Measurements from ENCODE around the gene ZRANB3. TPM values are rescaled to one million over a fixed set of nuclear protein-coding genes. Genes with fewer than 3 reads are reported as not detected.
"Not testable (repeated sequence)": the region's sequence is repeated elsewhere in the genome, so short reads cannot be mapped to it uniquely, and the experiment has no call there.

Gene ZRANB3
- total RNA-seq, 1 donor: 7.0 TPM

DNA sequence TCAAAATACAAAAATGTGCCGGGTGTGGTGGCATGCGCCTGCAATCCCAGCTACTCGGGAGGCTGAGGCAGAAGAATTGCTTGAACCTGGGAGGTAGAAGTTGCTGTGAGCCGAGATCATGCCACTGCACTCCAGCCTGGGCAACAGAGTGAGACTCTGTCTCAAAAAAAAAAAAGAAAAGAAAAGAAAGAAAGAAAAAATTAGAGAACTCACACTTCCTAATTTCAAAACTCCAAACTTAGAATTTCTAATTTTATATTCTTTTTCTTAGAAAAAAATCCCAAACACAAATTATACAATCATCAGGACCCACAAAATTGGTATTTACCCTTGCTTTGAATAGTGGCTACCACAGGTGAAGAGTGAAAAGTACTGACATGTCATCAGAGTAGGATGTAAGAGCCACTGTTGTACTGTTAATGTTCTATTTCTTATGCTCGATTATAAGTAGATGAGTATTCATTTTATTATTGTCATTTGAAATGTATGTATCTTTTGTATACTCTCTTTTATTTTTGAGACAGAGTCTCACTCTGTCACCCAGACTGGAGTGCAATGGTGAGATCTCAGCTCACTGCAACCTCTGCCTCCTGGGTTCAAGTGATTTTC, 182.8 kb downstream of the ZRANB3 start:
- DNase-seq (ENCODE audit: low read depth in 2 of 3, low spot score in 2 of 3): not testable (repeated sequence)

DNA sequence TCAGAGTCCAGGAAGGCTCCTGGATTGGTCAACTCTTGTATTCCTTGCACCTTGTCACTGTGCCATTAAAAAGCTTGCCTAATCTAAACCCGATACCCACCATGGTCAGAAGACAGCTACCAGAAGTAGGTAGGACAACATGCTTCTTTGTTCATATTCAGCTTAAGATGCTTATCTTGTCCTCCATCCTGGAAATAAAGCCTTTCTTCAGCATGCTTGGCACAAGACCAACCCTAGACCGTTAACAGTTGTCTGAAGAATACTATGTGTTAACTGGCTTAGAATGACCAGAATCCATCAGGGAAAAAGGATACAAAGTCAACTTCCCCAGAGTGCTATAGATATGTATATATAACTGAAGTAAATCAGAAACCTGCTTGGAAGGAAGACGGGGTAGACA, 193.9 kb downstream of the ZRANB3 start:
- no peak for DNase-seq (ENCODE audit: low read depth in 2 of 3, low spot score in 2 of 3)

DNA sequence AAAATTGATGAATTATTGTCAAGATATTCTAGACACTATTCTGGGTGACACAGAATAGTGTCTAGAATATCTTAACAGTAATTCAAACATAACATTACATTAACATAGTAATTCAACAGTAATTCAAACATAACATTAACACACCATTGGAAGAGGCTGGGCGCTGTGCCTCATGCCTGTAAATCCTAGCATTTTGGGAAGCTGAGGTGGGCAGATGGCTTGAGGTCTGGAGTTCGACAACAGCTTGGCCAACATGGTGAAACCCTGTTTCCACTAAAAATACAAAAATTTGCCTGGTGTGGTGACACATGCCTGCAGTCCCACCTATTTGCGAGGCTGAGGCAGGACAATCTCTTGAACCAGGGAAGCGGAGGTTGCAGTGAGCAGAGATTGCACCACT, 195.8 kb downstream of the ZRANB3 start:
- no peak for DNase-seq (ENCODE audit: low read depth in 2 of 3, low spot score in 2 of 3)

DNA sequence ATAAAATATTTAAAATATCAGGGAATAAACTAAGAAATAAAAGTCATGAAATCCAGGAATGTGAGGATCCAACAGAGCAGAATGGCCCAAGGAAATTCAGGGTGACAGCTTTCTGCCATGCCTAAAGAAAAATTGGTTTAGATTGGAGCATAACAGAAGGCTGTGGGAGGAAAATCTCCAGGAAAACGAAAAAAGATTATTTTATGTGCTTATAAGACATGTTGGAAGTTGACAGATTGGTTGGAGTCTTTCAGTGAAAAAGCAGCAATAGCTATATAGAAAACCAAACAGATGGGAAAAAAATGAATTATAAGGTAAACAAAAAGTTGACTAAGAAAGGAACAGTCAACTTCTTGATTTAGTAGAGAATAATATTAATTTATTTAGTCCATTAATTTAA, 203.9 kb downstream of the ZRANB3 start:
- no peak for DNase-seq (ENCODE audit: low read depth in 2 of 3, low spot score in 2 of 3)

DNA sequence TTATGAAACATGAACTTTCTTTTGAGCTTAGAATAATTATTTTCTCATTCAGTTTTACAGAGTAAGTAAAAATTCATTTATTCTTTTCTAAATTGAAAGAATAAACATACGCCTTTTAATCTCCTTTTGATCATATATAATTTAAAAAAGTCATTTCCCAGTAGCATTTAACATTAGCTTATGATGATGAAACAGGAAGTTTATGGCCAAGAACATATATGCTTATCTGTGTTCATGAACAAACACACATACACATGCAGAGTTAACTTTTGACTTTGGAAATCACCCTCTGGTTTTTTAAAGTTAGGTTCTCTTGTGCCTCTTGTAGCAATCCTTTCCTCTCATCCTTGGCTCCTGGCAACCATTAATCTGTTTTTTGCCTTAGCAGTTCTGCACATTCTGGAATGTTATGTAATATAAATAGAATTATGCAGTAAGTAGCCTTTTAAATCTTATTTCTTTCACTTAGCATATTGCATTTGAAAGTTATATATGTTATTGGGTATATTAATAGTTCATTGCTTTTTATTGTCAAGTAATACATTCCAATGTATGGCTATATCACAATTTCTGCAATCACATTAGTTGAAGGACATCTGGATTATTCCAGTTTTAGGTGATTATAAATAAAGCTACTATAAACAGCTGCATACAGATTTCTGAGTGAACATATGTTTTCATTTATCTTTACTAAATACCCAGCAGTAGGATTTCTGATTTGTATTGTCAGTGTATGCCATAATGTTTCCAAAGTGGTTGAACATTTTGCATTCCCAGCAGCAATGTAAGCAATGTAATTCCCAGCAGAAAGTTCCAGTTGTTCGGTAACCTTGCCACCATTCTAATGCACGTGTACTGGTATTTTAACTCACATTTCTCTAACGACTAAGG, 210.3 kb downstream of the ZRANB3 start:
- DNase-seq (ENCODE audit: low read depth in 2 of 3, low spot score in 2 of 3): no peak

DNA sequence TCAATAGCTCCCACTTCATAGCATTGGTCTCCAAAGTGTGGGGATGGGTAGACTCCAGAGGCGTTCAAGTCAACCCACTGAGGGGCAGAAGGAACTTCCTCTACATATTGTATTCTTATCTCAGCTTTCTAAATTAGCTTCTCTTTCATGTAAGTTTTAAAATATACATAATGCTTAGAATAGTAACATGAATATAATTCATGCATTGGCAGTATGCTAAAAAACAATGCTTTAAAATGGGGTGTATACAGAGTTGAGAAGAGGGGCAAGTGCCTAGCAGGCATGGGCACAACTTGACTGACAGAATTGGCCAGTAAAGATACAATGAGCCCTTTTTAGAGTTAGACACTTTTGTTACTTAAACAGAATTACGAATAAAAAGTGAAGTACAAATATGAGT, 212.2 kb downstream of the ZRANB3 start:
- no peak for DNase-seq (ENCODE audit: low read depth in 2 of 3, low spot score in 2 of 3)

DNA sequence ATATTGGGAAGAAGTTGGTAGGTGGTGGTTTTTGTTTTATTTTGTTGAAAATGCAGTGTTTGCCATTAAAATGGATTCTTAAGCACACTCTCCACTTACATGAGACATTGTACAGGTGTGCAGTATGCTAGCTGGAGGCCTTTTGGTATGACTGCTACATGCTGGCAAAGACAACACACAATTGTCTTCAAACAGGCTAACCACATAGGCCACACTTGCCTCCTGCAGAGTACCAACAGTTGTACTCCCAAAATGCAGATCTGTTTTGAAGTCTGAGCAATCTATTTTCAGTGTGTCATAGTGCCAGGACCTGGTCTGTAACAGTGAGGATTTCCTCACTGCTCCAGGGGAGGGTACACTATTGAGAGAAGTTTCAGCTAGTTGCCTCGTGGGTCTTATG, 213.6 kb downstream of the ZRANB3 start:
- DNase-seq (ENCODE audit: low read depth in 2 of 3, low spot score in 2 of 3): no peak

DNA sequence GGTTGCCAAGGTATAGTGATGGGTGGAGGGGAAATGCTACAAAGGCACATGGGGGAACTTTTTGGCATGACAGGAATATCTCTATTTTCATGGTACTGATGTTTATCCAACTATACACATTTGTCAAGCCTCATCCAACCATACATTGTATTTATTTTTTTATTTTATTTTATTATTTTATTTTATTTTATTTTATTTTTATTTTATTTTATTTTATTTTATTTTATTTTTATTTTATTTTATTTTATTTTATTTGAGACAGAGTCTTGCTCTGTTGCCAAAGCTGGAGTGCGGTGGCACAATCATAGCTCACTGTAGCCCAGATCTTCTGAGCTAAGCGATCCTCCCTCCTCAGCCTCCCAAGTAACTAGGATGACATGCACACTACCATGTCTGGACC, 219.1 kb downstream of the ZRANB3 start:
- DNase-seq (ENCODE audit: low read depth in 2 of 3, low spot score in 2 of 3): no peak

DNA sequence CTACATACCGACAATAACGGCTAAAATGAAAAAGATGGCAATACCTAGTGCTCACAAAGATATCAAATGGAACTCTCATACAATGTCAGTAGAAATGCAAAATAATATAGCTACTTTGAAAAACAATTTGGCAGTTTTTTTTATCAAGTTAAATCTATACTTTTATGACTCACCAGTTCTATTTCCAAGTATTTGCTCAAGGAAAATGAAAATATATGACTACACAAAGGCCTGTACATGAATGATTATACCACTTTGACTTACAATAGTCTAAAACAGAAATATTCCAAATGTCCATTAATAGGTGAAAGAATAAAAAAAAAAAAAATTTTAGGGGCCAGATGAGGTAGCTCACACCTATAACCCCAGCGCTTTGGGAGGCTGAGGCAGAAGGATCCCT, 219.8 kb downstream of the ZRANB3 start:
- DNase-seq (ENCODE audit: low read depth in 2 of 3, low spot score in 2 of 3): no peak

DNA sequence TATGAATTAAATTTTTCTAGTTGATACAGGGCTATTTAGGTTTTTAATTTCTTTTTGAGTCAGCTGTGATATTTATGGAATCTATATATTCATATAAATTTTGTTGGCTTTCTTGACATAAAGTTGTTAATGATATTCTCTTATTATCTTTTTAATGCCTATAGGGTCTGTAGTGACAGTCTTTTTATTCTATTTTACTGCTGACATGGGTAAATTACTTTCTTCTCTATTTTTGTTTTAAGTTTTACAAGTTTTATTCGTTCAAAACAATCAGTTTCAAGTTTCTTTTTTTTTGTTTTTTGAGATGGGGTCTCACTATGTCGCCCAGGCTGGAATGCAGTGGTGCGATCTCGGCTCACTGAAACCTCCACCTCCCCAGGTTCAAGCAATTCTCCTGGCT, 226.3 kb downstream of the ZRANB3 start:
- DNase-seq (ENCODE audit: low read depth in 2 of 3, low spot score in 2 of 3): no peak

DNA sequence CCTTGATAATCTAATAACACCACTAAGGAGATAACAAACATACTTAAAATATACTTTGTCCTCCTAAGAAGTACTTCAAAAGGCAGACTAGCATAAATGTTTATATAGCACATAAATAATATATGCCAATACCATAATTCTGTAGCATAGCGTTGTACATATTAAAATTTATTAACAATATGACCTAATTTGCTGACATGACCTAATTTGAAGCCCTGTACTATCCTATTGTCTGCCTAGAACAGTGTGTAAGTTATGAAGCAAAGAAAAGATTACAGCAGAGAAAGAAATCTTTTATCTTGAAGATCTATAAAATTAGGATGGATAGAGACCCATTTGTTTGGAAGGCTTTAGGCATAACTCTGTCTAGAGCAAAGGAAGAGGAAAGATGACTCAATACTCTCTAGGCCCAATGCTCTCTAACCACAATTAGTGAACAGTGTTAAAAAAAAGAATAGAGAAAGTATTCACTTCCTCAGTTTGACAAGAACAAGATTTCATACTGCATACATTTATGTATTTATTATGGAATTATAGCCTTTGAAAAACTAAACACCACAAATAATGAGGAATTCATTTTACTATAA, 231.3 kb downstream of the ZRANB3 start:
- peak in 1 of 3 donors; percentile 4 for DNase-seq (ENCODE audit: low read depth in 2 of 3, low spot score in 2 of 3)

DNA sequence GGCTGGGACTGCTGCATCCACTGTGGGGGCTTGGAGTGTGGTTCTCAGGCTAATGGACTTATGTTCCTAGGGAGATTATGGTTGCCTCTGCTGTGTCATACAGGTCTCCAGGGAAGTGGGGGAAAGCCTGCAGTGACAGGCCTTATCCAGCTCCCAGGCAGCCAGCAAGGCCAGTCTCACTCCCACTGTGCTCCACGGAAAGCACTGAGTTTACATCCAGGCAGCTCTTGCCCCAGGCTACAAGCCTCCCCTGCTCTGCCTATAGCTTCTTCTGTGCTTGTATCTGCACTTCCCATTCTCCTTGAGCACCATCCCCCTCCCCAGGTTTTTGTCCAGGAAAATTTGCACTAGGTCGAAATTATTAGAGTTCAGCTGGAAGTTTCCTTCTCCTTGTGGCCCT, 231.9 kb downstream of the ZRANB3 start:
- no peak for DNase-seq (ENCODE audit: low read depth in 2 of 3, low spot score in 2 of 3)

DNA sequence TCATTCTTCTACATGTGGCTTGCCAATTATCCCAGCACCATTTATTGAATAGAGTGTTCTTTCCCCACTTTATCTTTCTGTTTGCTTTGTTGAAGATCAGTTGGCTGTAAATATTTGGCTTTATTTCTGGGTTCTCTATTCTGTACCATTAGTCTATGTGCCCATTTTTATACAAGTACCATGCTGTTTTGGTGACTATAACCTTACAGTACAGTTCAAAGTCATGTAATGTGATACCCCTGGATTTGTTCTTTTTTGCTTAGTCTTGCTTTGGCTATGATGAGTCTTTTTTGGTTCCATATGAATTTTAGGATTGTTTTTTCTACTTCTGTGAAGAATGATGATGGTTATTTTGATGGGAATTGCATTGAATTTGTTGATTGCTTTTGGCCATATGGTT, 243.9 kb downstream of the ZRANB3 start:
- not testable (repeated sequence) for DNase-seq (ENCODE audit: low read depth in 2 of 3, low spot score in 2 of 3)

DNA sequence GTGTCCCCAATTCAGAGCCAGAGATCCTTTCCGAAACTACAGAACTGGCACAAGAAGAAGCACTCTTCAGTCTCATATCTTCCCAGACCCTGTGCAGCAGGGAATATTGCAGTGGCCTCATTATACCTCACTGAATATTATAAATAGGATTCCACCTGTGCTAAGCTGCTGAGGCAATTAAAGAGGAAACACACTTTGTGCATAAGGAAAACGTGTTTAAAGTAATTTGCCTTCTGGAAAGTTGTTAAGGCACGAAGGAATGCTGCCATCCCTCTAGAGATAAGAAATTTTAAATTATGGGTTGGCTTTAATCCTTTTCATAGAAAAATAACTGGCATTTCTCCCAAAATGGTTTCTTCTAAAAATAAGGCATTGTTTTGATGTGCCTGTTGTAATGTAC, 245.6 kb downstream of the ZRANB3 start:
- no peak for DNase-seq (ENCODE audit: low read depth in 2 of 3, low spot score in 2 of 3)

DNA sequence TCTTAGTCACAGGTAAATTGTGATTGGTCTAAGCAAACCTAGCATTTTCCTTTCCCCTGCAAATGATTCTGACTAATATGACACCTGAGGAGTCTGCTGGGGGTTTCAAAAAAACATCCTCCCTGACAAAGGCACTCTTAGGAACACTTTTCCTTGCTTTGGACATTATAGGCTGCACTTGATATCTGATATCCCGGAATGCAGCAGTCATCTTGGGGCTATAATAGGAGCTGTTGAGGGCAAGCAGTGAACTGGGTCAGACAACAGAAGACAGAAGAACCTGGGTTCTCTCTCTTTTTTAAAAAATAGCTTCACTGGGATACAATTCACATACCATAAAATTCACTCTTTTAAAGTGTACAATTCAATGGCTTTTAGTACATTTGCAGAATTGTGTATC, 249.6 kb downstream of the ZRANB3 start:
- DNase-seq (ENCODE audit: low read depth in 2 of 3, low spot score in 2 of 3): no peak

DNA sequence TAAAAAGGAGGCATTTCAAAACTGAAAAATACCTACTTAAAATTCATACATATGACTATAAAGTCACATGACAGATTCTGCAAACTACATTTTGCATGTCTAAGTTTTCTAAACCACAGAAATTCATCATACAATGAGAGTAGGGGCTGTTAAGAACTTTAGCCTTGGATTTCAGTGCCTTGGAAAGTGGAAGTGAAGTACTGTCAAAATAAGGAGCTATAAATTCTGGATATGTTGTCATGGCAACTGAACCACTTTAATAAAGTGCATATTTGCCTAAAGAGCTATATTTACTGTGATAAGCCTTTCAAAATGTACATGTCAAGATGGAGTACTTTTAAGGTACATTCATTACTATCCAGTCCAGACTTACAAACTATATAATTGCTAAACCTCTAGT, 251.8 kb downstream of the ZRANB3 start:
- peak in 1 of 3 donors; percentile 28 for DNase-seq (ENCODE audit: low read depth in 2 of 3, low spot score in 2 of 3)

DNA sequence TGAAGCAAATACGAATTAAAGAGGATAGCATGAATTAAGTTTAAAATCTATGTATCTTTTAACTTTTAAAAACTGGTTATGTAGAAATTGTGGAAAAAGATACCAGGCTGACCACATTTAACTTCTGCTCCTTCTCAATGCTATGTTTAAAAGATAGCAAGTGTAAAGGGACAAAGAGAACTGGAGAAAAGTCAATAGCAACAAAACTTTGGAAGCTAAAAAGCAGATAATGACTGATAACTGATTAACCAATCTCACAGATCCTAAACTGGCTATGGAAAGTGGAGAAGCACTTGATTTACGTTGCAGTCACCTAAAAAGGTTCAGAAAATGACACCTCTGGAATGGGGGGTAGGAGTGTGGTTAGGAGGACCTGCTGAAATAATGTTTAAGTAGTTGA, 254.5 kb downstream of the ZRANB3 start:
- DNase-seq (ENCODE audit: low read depth in 2 of 3, low spot score in 2 of 3): no peak

DNA sequence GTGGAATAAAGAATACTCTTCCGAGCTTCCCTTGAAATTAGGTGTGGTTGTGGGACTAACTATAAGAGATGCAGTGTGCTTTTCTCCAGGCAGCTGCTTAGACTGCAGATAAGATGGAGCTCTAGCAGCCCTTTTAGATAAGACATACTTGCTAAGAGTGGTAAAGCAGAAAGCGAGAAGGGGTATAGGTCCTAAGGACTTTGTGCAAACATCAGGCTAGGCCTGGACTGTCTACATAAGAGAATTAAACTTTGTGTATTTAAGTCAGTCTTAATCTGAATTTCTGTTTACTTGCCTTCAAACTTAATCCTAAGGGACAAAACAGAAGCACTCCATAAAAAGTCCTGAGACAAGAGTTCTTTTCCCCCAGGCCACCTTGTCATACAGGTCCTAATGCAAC, 260.0 kb downstream of the ZRANB3 start:
- no peak for DNase-seq (ENCODE audit: low read depth in 2 of 3, low spot score in 2 of 3)

DNA sequence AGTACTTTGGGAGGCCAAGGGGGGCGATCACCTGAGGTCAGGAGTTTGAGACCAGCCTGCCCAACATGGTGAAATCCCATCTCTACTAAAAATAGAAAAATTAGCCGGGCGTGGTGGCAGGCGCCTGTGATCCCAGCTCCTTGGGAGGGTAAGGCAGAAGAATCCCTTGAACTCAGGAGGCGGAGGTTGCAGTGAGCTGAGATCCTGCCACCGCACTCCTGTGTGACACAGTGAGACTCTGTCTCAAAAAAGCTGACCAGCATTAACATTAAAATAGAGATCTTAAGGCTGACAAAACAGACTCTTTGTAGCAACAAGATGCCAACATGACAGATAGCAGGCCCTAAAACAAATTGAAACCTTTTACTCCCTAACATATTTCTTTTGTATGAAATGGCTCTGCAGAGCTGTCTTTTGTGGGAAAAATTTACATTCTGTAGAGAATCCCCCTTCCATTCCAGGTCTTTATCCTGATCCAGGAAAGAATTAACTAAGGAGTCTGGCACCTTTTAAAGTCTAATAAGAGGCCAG, 265.0 kb downstream of the ZRANB3 start:
- no peak for DNase-seq (ENCODE audit: low read depth in 2 of 3, low spot score in 2 of 3)

DNA sequence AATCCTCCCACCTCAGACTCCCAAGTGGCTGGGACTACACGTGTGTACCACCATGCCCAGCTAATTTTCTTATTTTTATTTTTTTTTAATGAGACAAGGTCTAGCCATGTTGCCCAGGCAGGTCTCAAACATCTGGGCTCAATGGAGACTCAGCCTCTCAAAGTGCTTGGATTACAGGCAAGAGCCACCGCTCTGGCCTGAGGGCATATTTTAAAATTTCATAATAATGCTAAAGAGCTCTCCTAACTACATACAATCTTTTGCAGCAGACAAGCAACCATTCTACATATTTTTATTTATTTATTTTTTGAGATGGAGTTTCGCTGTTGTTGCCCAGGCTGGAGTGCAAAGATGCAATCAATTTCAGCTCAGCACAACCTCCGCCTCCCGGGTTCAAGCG, 271.9 kb downstream of the ZRANB3 start:
- no peak for DNase-seq (ENCODE audit: low read depth in 2 of 3, low spot score in 2 of 3)

DNA sequence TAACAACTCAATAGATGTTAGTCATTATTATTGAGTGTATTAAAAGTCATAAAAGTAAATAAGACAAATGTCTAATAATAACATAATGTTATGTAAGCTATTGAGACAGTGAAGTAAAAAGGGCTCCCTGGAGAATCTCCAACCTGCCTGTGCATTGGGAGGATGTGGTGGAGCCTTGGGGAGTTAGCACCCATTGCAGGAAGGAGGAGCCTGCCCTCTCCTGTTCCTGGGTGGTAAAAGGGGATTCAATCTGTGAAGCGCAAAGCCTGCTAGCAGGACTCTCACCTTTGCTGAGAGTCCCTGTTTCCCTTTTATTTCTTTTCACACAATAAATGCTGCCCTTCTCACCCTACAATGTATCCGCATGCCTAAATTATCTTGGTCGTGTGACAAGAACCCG, 272.8 kb downstream of the ZRANB3 start:
- DNase-seq (ENCODE audit: low read depth in 2 of 3, low spot score in 2 of 3): no peak

Data from hematopoietic multipotent progenitor cell (in vitro differentiated cells).